ENCODE measurements around the gene SSU72.
"Not testable (repeated sequence)": the region's sequence is repeated elsewhere in the genome, so short reads cannot be mapped to it uniquely, and the experiment has no call there.

Gene SSU72

GRCh38 chr1:1540090-1540817, 34.4 kb downstream of the SSU72 start, which contains the start of gene TMEM240:
Gene TMEM240, minus strand, starts transcription at chr1:1540624. Its CDS starts 278 bp downstream, at chr1:1540346.
- peak; percentile 41 to 64 for DNase-seq

GRCh38 chr1:1539310-1540089, 35.2 kb downstream of the SSU72 start:
- DNase-seq, result no peak

GRCh38 chr1:1538989-1539309, 35.7 kb downstream of the SSU72 start:
- DNase-seq, result no peak

GRCh38 chr1:1538334-1538733, 36.3 kb downstream of the SSU72 start:
- DNase-seq, result no peak

GRCh38 chr1:1537626-1538250, 36.9 kb downstream of the SSU72 start:
- no peak for DNase-seq

- DNase-seq, result no peak
These were observed 37.6 kb downstream of the SSU72 start for GRCh38 chr1:1536938-1537546.

GRCh38 chr1:1536019-1536937, 38.4 kb downstream of the SSU72 start:
- no peak for DNase-seq

- no peak for DNase-seq
These were observed 39.3 kb downstream of the SSU72 start for GRCh38 chr1:1535201-1536018.

GRCh38 chr1:1534401-1535154, 40.1 kb downstream of the SSU72 start:
- DNase-seq, result no peak

GRCh38 chr1:1533894-1534291, 40.8 kb downstream of the SSU72 start:
- DNase-seq, result not testable (repeated sequence)

GRCh38 chr1:1533176-1533893, 41.3 kb downstream of the SSU72 start:
- not testable (repeated sequence) for DNase-seq

- DNase-seq, result no peak
These were observed 42.7 kb downstream of the SSU72 start for GRCh38 chr1:1531947-1532346.

- no peak for DNase-seq
These were observed 44.7 kb downstream of the SSU72 start for GRCh38 chr1:1529936-1530335.

- DNase-seq, result no peak
These were observed 45.3 kb downstream of the SSU72 start for GRCh38 chr1:1529321-1529720.

- no peak for DNase-seq
These were observed 46.1 kb downstream of the SSU72 start for GRCh38 chr1:1528301-1529267.

GRCh38 chr1:1527092-1527816, 47.4 kb downstream of the SSU72 start:
- no peak for DNase-seq

- DNase-seq, result not testable (repeated sequence)
These were observed 48.2 kb downstream of the SSU72 start for GRCh38 chr1:1526476-1526875.
